ENCODE measurements around the gene TBPL2. TPM values are rescaled to one million over a fixed set of nuclear protein-coding genes. Genes with fewer than 3 reads are reported as not detected.

TBPL2 gene
- total and polyA plus RNA-seq, 2 experiments from 2014 or later, result not detected

- in situ Hi-C loops (cut with MboI), result no loop called here
- no peak for DNase-seq
- H3K4me3 ChIP-seq, result no peak overlapping the region
- H3K9me3 ChIP-seq (ENCODE audit: low read depth), result no peaks in the 10 kb centered on the region
- no peaks in the 10 kb centered on the region for H3K79me2 ChIP-seq (ENCODE audit: insufficient read depth)
- H3K27me3 ChIP-seq (replicated peaks; ENCODE audit: insufficient read depth), result no peaks in the 10 kb centered on the region
- peaks cover 24% of the 10 kb centered on the region for H3K36me3 ChIP-seq (ENCODE audit: low read depth)
- no peaks in the 10 kb centered on the region for H4K20me1 ChIP-seq (ENCODE audit: insufficient read depth)
- H3K9ac ChIP-seq, result no peak overlapping the region
- no peaks in the 10 kb centered on the region for H3F3A ChIP-seq (ENCODE audit: insufficient read depth)
- no peak overlapping the region for H3K4me2 ChIP-seq (ENCODE audit: unreplicated experiment)
- H2AFZ ChIP-seq, result no peak overlapping the region
- H3K9me2 ChIP-seq (ENCODE audit: insufficient read depth), result no peaks in the 10 kb centered on the region
- peaks cover 12% of the 10 kb centered on the region; the same call in 1 of the 2 replicates for H3K4me1 ChIP-seq (ENCODE audit: insufficient read depth)
- H3K27ac ChIP-seq, result no peak overlapping the region
- TF ChIP-seq EZH2 (IDR thresholded peaks at IDR 0.05; ENCODE audit: insufficient read depth, poor library complexity, severe bottlenecking) (no peak), EZH2phosphoT487 (IDR thresholded peaks at IDR 0.05; ENCODE audit: insufficient read depth, low read depth) (no peak)
- 95 to 98% methylated on average over 2 of the region's 2 CpGs for WGBS, 2 experiments (ENCODE audit: low coverage in 1 of 2, low lambda C conversion rate in 2 of 2, missing lambda C conversion rate in 2 of 2)
These were observed 58.9 kb downstream of the TBPL2 start for GRCh38 chr14:55381561-55381960.

GRCh38 chr14:55381040-55381439 is 59.4 kb downstream of the TBPL2 start:
- H3K27me3 ChIP-seq (replicated peaks; ENCODE audit: insufficient read depth), result no peaks in the 10 kb centered on the region
- no peak overlapping the region for H3K4me2 ChIP-seq (ENCODE audit: unreplicated experiment)
- no peaks in the 10 kb centered on the region for H3K79me2 ChIP-seq (ENCODE audit: insufficient read depth)
- DNase-seq, result no peak
- H3F3A ChIP-seq (ENCODE audit: insufficient read depth), result no peaks in the 10 kb centered on the region
- peaks cover 12% of the 10 kb centered on the region; the same call in 1 of the 2 replicates for H3K4me1 ChIP-seq (ENCODE audit: insufficient read depth)
- in situ Hi-C loops (cut with MboI), result no loop called here
- no peak overlapping the region for H2AFZ ChIP-seq
- H3K9me3 ChIP-seq (ENCODE audit: low read depth), result no peaks in the 10 kb centered on the region
- H3K9ac ChIP-seq, result no peak overlapping the region
- peaks cover 24% of the 10 kb centered on the region for H3K36me3 ChIP-seq (ENCODE audit: low read depth)
- 79 to 86% methylated on average over 5 of the region's 5 CpGs for WGBS, 2 experiments (ENCODE audit: low coverage in 1 of 2, low lambda C conversion rate in 2 of 2, missing lambda C conversion rate in 2 of 2)
- H3K9me2 ChIP-seq (ENCODE audit: insufficient read depth), result no peaks in the 10 kb centered on the region
- H3K4me3 ChIP-seq, result no peak overlapping the region
- no peak overlapping the region for H3K27ac ChIP-seq
- no peaks in the 10 kb centered on the region for H4K20me1 ChIP-seq (ENCODE audit: insufficient read depth)
- no peak for TF ChIP-seq EZH2phosphoT487 (IDR thresholded peaks at IDR 0.05; ENCODE audit: insufficient read depth, low read depth)
- no peak for TF ChIP-seq EZH2 (IDR thresholded peaks at IDR 0.05; ENCODE audit: insufficient read depth, poor library complexity, severe bottlenecking)

GRCh38 chr14:55377236-55377635 is 63.2 kb downstream of the TBPL2 start:
- in situ Hi-C loops (cut with MboI), result no loop called here
- no peaks in the 10 kb centered on the region for H3K9me2 ChIP-seq (ENCODE audit: insufficient read depth)
- peaks cover 20% of the 10 kb centered on the region for H3K36me3 ChIP-seq (ENCODE audit: low read depth)
- H2AFZ ChIP-seq, result no peak overlapping the region
- H3K9ac ChIP-seq, result no peak overlapping the region
- TF ChIP-seq EZH2 (IDR thresholded peaks at IDR 0.05; ENCODE audit: insufficient read depth, poor library complexity, severe bottlenecking) (no peak), EZH2phosphoT487 (IDR thresholded peaks at IDR 0.05; ENCODE audit: insufficient read depth, low read depth) (no peak)
- no peaks in the 10 kb centered on the region for H3F3A ChIP-seq (ENCODE audit: insufficient read depth)
- no peaks in the 10 kb centered on the region for H3K9me3 ChIP-seq (ENCODE audit: low read depth)
- H3K4me3 ChIP-seq, result no peak overlapping the region
- no peak for DNase-seq
- no peak overlapping the region for H3K4me2 ChIP-seq (ENCODE audit: unreplicated experiment)
- 97 to 99% methylated on average over 5 of the region's 5 CpGs for WGBS, 2 experiments (ENCODE audit: low coverage in 1 of 2, low lambda C conversion rate in 2 of 2, missing lambda C conversion rate in 2 of 2)
- H3K27me3 ChIP-seq (replicated peaks; ENCODE audit: insufficient read depth), result no peaks in the 10 kb centered on the region
- peaks cover 6% of the 10 kb centered on the region; the same call in 1 of the 2 replicates for H3K4me1 ChIP-seq (ENCODE audit: insufficient read depth)
- H4K20me1 ChIP-seq (ENCODE audit: insufficient read depth), result no peaks in the 10 kb centered on the region
- H3K27ac ChIP-seq, result no peak overlapping the region
- H3K79me2 ChIP-seq (ENCODE audit: insufficient read depth), result no peaks in the 10 kb centered on the region

- WGBS, 2 experiments (ENCODE audit: low coverage in 1 of 2, low lambda C conversion rate in 2 of 2, missing lambda C conversion rate in 2 of 2), result 96 to 98% methylated on average over 4 of the region's 4 CpGs
- Histone ChIP-seq H3K4me2 (ENCODE audit: unreplicated experiment) (no peak overlapping the region), H3K4me1 (ENCODE audit: insufficient read depth) (peaks cover 6% of the 10 kb centered on the region; the same call in 1 of the 2 replicates), H4K20me1 (ENCODE audit: insufficient read depth) (no peaks in the 10 kb centered on the region), H3K9me2 (ENCODE audit: insufficient read depth) (no peaks in the 10 kb centered on the region), H3K36me3 (ENCODE audit: low read depth) (peaks cover 7% of the 10 kb centered on the region), H3K4me3 (no peak overlapping the region), H3K79me2 (ENCODE audit: insufficient read depth) (no peaks in the 10 kb centered on the region), H3K9ac (no peak overlapping the region), H3F3A (ENCODE audit: insufficient read depth) (no peaks in the 10 kb centered on the region), H3K9me3 (ENCODE audit: low read depth) (no peaks in the 10 kb centered on the region), H3K27ac (no peak overlapping the region), H3K27me3 (replicated peaks; ENCODE audit: insufficient read depth) (no peaks in the 10 kb centered on the region), H2AFZ (no peak overlapping the region)
- DNase-seq, result no peak
- in situ Hi-C loops (cut with MboI), result no loop called here
- TF ChIP-seq EZH2 (IDR thresholded peaks at IDR 0.05; ENCODE audit: insufficient read depth, poor library complexity, severe bottlenecking) (no peak), EZH2phosphoT487 (IDR thresholded peaks at IDR 0.05; ENCODE audit: insufficient read depth, low read depth) (no peak)
These were observed 65.6 kb downstream of the TBPL2 start for GRCh38 chr14:55374771-55375170.

Data from GM23248 (cell line).